Calu3 (cell line): Measurements from ENCODE around the gene NTF3. TPM values are rescaled to one million over a fixed set of nuclear protein-coding genes. Genes with fewer than 3 reads are reported as not detected.

Experiments used
- Bru-seq: library from RNA; stranded (reverse); fragments of 400-500 nt; gene quantifications from one replicate; lab custom pipeline; 2021; lab: Mats Ljungman, UMichigan
- BruChase-seq, 2 experiments: library from RNA; stranded (reverse); fragments of 400-500 nt; gene quantifications; one replicate each; lab custom pipeline; 2021; lab: Mats Ljungman, UMichigan
- BruUV-seq: library from RNA; stranded (reverse); fragments of 400-500 nt; replicated peaks from 2 replicates; lab custom pipeline; 2021; lab: Mats Ljungman, UMichigan
- CTCF ChIA-PET: fragments of 300-600 bp; sonication (Branson Sonifier 250); formaldehyde crosslinking; loops from one replicate; lab custom pipeline; 2022; ENCODE audit warnings: antibody characterized with exemption; lab: Charles Lee
- DNase-seq: peaks from one replicate; pipeline ENCODE4 v3.0.0; 2022
- H3K27ac Mint-ChIP-seq: one replicate; pipeline ENCODE4 v1.8.0; 2022; ENCODE audit warnings: mixed read lengths; ENCODE audit not compliant: unreplicated experiment
- H3K27me3 Mint-ChIP-seq: one replicate; pipeline ENCODE4 v1.8.0; 2022; ENCODE audit warnings: mixed read lengths; ENCODE audit not compliant: unreplicated experiment
- H3K36me3 Mint-ChIP-seq: one replicate; pipeline ENCODE4 v1.8.0; 2022; ENCODE audit warnings: mild to moderate bottlenecking, moderate library complexity, mixed read lengths; ENCODE audit not compliant: insufficient read depth, unreplicated experiment
- H3K4me1 Mint-ChIP-seq: one replicate; pipeline ENCODE4 v1.8.0; 2022; ENCODE audit warnings: mild to moderate bottlenecking, low read depth, mixed read lengths; ENCODE audit not compliant: unreplicated experiment
- H3K4me3 Mint-ChIP-seq: one replicate; pipeline ENCODE4 v1.8.0; 2022; ENCODE audit warnings: mild to moderate bottlenecking, low read depth, moderate library complexity, mixed read lengths; ENCODE audit not compliant: unreplicated experiment
- H3K9me3 Mint-ChIP-seq: one replicate; pipeline ENCODE4 v1.8.0; 2022; ENCODE audit warnings: low read depth, mixed read lengths; ENCODE audit not compliant: unreplicated experiment
- CTCF ChIP-seq: fragments of 200-600 bp; IDR thresholded peaks from one replicate; pipeline ENCODE4 v1.8.0; 2022; ENCODE audit warnings: antibody characterized with exemption; ENCODE audit not compliant: unreplicated experiment
- intact Hi-C: fragments of 100-400 bp; cut with micrococcal nuclease; formaldehyde crosslinking; loops from one replicate; pipeline ENCODE4 v1.10.0; 2022; ENCODE audit not compliant: unreplicated experiment
- long read RNA-seq: library from polyadenylated mRNA; stranded (forward); transcript quantifications from one replicate; pipeline ENCODE4 v2.0.0, GENCODE V29; 2022
- total RNA-seq: library from RNA; stranded (reverse); gene quantifications from 2 replicates; pipeline ENCODE4 v1.2.3, GENCODE V29; 2022

The NTF3 gene
- total RNA-seq, result not detected in 2 replicates
- percentile 1 among the genes with signal in this experiment for Bru-seq, nascent RNA
- not detected for BruChase-seq, experiment 1, labeled RNA remaining after a 6-hour chase
- BruChase-seq, experiment 2, labeled RNA remaining after a 2-hour chase, result not detected
- long read RNA-seq, result 0 reads

GRCh38 chr12:5432011-5432400 is at the start of gene NTF3:
Gene NTF3, plus strand, starts transcription at chr12:5432108. Its CDS starts 217 bp downstream, at chr12:5432325.
- BruUV-seq, result no TSS peak
- TF ChIP-seq CTCF, result no peak
- CTCF ChIA-PET, result no interaction called here
- Mint-ChIP-seq H3K27ac (no peak within 1 kb of the TSS), H3K4me3 (no peak within 1 kb of the TSS), H3K9me3 (peaks cover 2% of the 10 kb centered on the region), H3K36me3 (no peaks in the 10 kb centered on the region), H3K4me1 (no peaks in the 10 kb centered on the region), H3K27me3 (no peaks in the 10 kb centered on the region)
- intact Hi-C loops, result no loop called here
- no peak for DNase-seq

- DNase-seq, result no peak
- Mint-ChIP-seq H3K36me3 (no peaks in the 10 kb centered on the region), H3K9me3 (peaks cover 8% of the 10 kb centered on the region), H3K4me3 (no peak overlapping the region), H3K27me3 (no peaks in the 10 kb centered on the region), H3K27ac (no peak overlapping the region), H3K4me1 (no peaks in the 10 kb centered on the region)
- no TSS peak for BruUV-seq
- intact Hi-C loops, result no loop called here
- TF ChIP-seq CTCF, result no peak
- CTCF ChIA-PET, result no interaction called here
Measured at GRCh38 chr12:5384015-5384414, 47.9 kb upstream of the NTF3 start.

- CTCF ChIA-PET, result no interaction called here
- no peaks in the 10 kb centered on the region for H3K36me3 Mint-ChIP-seq
Measured at GRCh38 chr12:5388581-5389535, 43.0 kb upstream of the NTF3 start.

More at GRCh38 chr12:5388581-5389535, 43.0 kb upstream of the NTF3 start:
- no peak for DNase-seq
- no peak for TF ChIP-seq CTCF
- no peak overlapping the region for H3K27ac Mint-ChIP-seq
- no TSS peak for BruUV-seq
- H3K4me3 Mint-ChIP-seq, result no peak overlapping the region
- no peaks in the 10 kb centered on the region for H3K4me1 Mint-ChIP-seq
- no peaks in the 10 kb centered on the region for H3K27me3 Mint-ChIP-seq
- intact Hi-C loops, result no loop called here
- H3K9me3 Mint-ChIP-seq, result peaks cover 17% of the 10 kb centered on the region
